Common myeloid progenitor, CD34-positive (primary cell): ENCODE measurements around the gene XYLT1.

Source experiments
- CTCF ChIA-PET: fragments of 350-600 bp; sonication (Branson Sonifier 250); formaldehyde crosslinking; loops from one replicate; lab custom pipeline; 2021; ENCODE audit warnings: antibody characterized with exemption; lab: Charles Lee
- POLR2A ChIA-PET: fragments of 350-600 bp; sonication (Branson Sonifier 250); formaldehyde crosslinking; loops from one replicate; lab custom pipeline; 2021; ENCODE audit warnings: antibody characterized with exemption; lab: Charles Lee
- DNase-seq, 3 donors: peaks; one replicate each; pipeline versions ENCODE4 v3.0.0 to v3.0.0-alpha.2; 2013
- H3K27ac ChIP-seq, 2 experiments: 1 replicate in 1 of 2; 2 replicates in 1 of 2; pipeline ENCODE4 v1.7.0; 2013; ENCODE audit warnings: inconsistent platforms in 2 of 2, low read length in 2 of 2, mild to moderate bottlenecking in 2 of 2, low read depth in 1 of 2, moderate library complexity in 1 of 2; ENCODE audit not compliant: severe bottlenecking in 2 of 2, insufficient read depth in 1 of 2, poor library complexity in 1 of 2
- H3K27me3 ChIP-seq, 5 experiments: replicated peaks in 2 of 5; 1 replicate in 3 of 5; 2 replicates in 2 of 5; pipeline versions ENCODE4 v1.6.1 to v1.7.0; 2013; ENCODE audit warnings: low read length in 4 of 5, mild to moderate bottlenecking in 2 of 5, moderate library complexity in 2 of 5, inconsistent platforms in 1 of 5; ENCODE audit not compliant: insufficient read depth in 5 of 5, control insufficient read depth in 4 of 5
- H3K36me3 ChIP-seq, 4 experiments: 1 replicate in 2 of 4; 2 replicates in 2 of 4; pipeline versions ENCODE4 v1.6.1 to v1.7.0; 2013; ENCODE audit warnings: low read length in 3 of 4, control low read depth in 1 of 4, mild to moderate bottlenecking in 1 of 4; ENCODE audit not compliant: control insufficient read depth in 4 of 4, insufficient read depth in 4 of 4
- H3K4me1 ChIP-seq, 4 experiments: 1 replicate in 3 of 4; 2 replicates in 1 of 4; pipeline versions ENCODE4 v1.6.1 to v1.7.1; 2013; ENCODE audit warnings: low read length in 3 of 4, mild to moderate bottlenecking in 3 of 4, control low read depth in 1 of 4, inconsistent platforms in 1 of 4, moderate library complexity in 1 of 4; ENCODE audit not compliant: control insufficient read depth in 4 of 4, insufficient read depth in 4 of 4; ENCODE audit errors: control extremely low read depth in 1 of 4
- H3K4me3 ChIP-seq, 7 experiments: 1 replicate in 4 of 7; 2 replicates in 3 of 7; pipeline versions ENCODE4 v1.5.1 to v1.7.0; 2013; ENCODE audit warnings: mild to moderate bottlenecking in 7 of 7, low read length in 6 of 7, moderate library complexity in 6 of 7, inconsistent platforms in 2 of 7, low read depth in 2 of 7, control low read depth in 1 of 7; ENCODE audit not compliant: insufficient read depth in 4 of 7, control insufficient read depth in 1 of 7; ENCODE audit errors: extremely low read depth in 1 of 7
- H3K9me3 ChIP-seq, 5 experiments: 1 replicate in 4 of 5; 2 replicates in 1 of 5; pipeline versions ENCODE4 v1.6.1 to v1.7.1; 2013; ENCODE audit warnings: low read length in 4 of 5, mild to moderate bottlenecking in 2 of 5, inconsistent platforms in 1 of 5, low read depth in 1 of 5, moderate library complexity in 1 of 5; ENCODE audit not compliant: control insufficient read depth in 4 of 5, insufficient read depth in 2 of 5; ENCODE audit errors: control extremely low read depth in 1 of 5
- WGBS: methylation state at CpG from one replicate; pipeline ENCODE4 v1.1.5; 2013; ENCODE audit not compliant: insufficient coverage; 5-methylcytosine and 5-hydroxymethylcytosine counted together

XYLT1 gene

GRCh38 chr16:17199135-17199534 is 271.6 kb downstream of the XYLT1 start:
- WGBS: 86% methylated on average over 2 of the region's 3 CpGs
- no peaks in the 10 kb centered on the region for H3K9me3 ChIP-seq
- no peaks in the 10 kb centered on the region for H3K27me3 ChIP-seq
- H3K4me1 ChIP-seq: peaks cover 0 to under 1% (median 0%) of the 10 kb centered on the region in 4 experiments
- H3K27ac ChIP-seq: no peak overlapping the region
- H3K4me3 ChIP-seq: no peak overlapping the region
- peaks cover 14 to 61% (median 34%) of the 10 kb centered on the region in 4 experiments for H3K36me3 ChIP-seq
- DNase-seq: no peak
- CTCF ChIA-PET: interaction anchor here (1.2 to 2.1 kb wide), 2 partner anchors 10 to 265 kb away, joined by 3 to 9 read pairs; no protein-coding TSS in a partner anchor
- POLR2A ChIA-PET: no interaction called here

- Histone ChIP-seq H3K4me1 (no peaks in the 10 kb centered on the region), H3K27ac (no peak overlapping the region), H3K9me3 (no peaks in the 10 kb centered on the region), H3K27me3 (no peaks in the 10 kb centered on the region), H3K36me3 (peaks cover 14 to 68% (median 40%) of the 10 kb centered on the region in 4 experiments), H3K4me3 (no peak overlapping the region)
- WGBS: 100% methylated on average over 3 of the region's 3 CpGs
- DNase-seq: no peak
- ChIA-PET POLR2A (no interaction called here), CTCF (interaction anchor here (1.2 to 1.3 kb wide), 2 partner anchors 24 to 64 kb away, joined by 3 to 4 read pairs; no protein-coding TSS in a partner anchor)
These were observed 274.2 kb downstream of the XYLT1 start for GRCh38 chr16:17196526-17196925.

- no peaks in the 10 kb centered on the region for H3K4me1 ChIP-seq
- H3K36me3 ChIP-seq: peaks cover 10 to 65% (median 35%) of the 10 kb centered on the region in 4 experiments
- peak; percentile 51 to 71 (median 65) for DNase-seq
- WGBS: 65% methylated on average over 13 of the region's 14 CpGs
- H3K27ac ChIP-seq: no peak overlapping the region
- no peak overlapping the region for H3K4me3 ChIP-seq
- H3K9me3 ChIP-seq: no peaks in the 10 kb centered on the region
- POLR2A ChIA-PET: interaction anchor here (1.0 kb wide), 1 partner anchor 10 kb away, joined by 5 read pairs; no protein-coding TSS in a partner anchor
- H3K27me3 ChIP-seq: no peaks in the 10 kb centered on the region
- CTCF ChIA-PET: interaction anchor here (0.8 to 1.6 kb wide), 12 partner anchors 10 to 222 kb away, joined by 3 to 10 read pairs (median 3); no protein-coding TSS in a partner anchor
These were observed 276.5 kb downstream of the XYLT1 start for GRCh38 chr16:17194190-17194780.

GRCh38 chr16:17193566-17194100 is 277.1 kb downstream of the XYLT1 start:
- Histone ChIP-seq H3K4me3 (no peak overlapping the region), H3K27ac (no peak overlapping the region), H3K9me3 (no peaks in the 10 kb centered on the region), H3K4me1 (no peaks in the 10 kb centered on the region), H3K36me3 (peaks cover 6 to 63% (median 33%) of the 10 kb centered on the region in 4 experiments), H3K27me3 (no peaks in the 10 kb centered on the region)
- POLR2A ChIA-PET: interaction anchor here (1.0 kb wide), 1 partner anchor 11 kb away, joined by 5 read pairs; no protein-coding TSS in a partner anchor
- CTCF ChIA-PET: interaction anchor here (1.0 to 1.6 kb wide), 6 partner anchors 11 to 32 kb away, joined by 3 to 10 read pairs (median 3); no protein-coding TSS in a partner anchor
- 90% methylated on average over 3 of the region's 6 CpGs for WGBS
- DNase-seq: no peak

GRCh38 chr16:17184026-17184425 is 286.7 kb downstream of the XYLT1 start:
- H3K4me3 ChIP-seq: no peak overlapping the region
- WGBS: 93% methylated on average over 6 of the region's 7 CpGs
- no peaks in the 10 kb centered on the region for H3K9me3 ChIP-seq
- POLR2A ChIA-PET: no interaction called here
- DNase-seq: no peak
- H3K27me3 ChIP-seq: no peaks in the 10 kb centered on the region
- no peak overlapping the region for H3K27ac ChIP-seq
- peaks cover 8 to 29% (median 22%) of the 10 kb centered on the region in 4 experiments for H3K36me3 ChIP-seq
- no peaks in the 10 kb centered on the region for H3K4me1 ChIP-seq
- CTCF ChIA-PET: no interaction called here

- Histone ChIP-seq H3K36me3 (peaks cover 6 to 32% (median 20%) of the 10 kb centered on the region in 4 experiments), H3K27ac (no peak overlapping the region), H3K27me3 (no peaks in the 10 kb centered on the region), H3K9me3 (no peaks in the 10 kb centered on the region), H3K4me1 (peaks cover 0 to 11% (median 2%) of the 10 kb centered on the region in 4 experiments), H3K4me3 (no peak overlapping the region)
- WGBS: 90% methylated on average over 14 of the region's 14 CpGs
- CTCF ChIA-PET: interaction anchor here (3.6 kb wide), 1 partner anchor 16 kb away, joined by 10 read pairs; no protein-coding TSS in a partner anchor
- POLR2A ChIA-PET: no interaction called here
- no peak for DNase-seq
These were observed 292.5 kb downstream of the XYLT1 start for GRCh38 chr16:17177959-17178905.
